GM21723 (cell line): ENCODE results near the gene TMEM248.
"Not testable (repeated sequence)": the region's sequence is repeated elsewhere in the genome, so short reads cannot be mapped to it uniquely, and the experiment has no call there.

ENCODE experiments used
- ATAC-seq: cut with Tn5 transposase; IDR thresholded peaks from one replicate; pipeline ENCODE4 v1.9.1; 2021; ENCODE audit warnings: mild to moderate bottlenecking, moderate library complexity; ENCODE audit not compliant: unreplicated experiment

The TMEM248 gene

GRCh38 chr7:66995050-66995776 is 74.2 kb downstream of the TMEM248 start, which contains the start of gene SBDS:
Gene SBDS, minus strand, starts transcription at chr7:66995586. Its CDS starts 169 bp downstream, at chr7:66995417.
- peak; percentile 66 for ATAC-seq

GRCh38 chr7:66996444-66997191 is 75.6 kb downstream of the TMEM248 start, which contains the start of gene TYW1:
Gene TYW1, plus strand, starts transcription at chr7:66996833. Its CDS starts 146 bp downstream, at chr7:66996979.
- ATAC-seq, result peak; percentile 85

GRCh38 chr7:67000601-67001258 is 79.7 kb downstream of the TMEM248 start:
- ATAC-seq, result not testable (repeated sequence)

- not testable (repeated sequence) for ATAC-seq
Observed at GRCh38 chr7:67004145-67004544, 83.1 kb downstream of the TMEM248 start.

- no peak for ATAC-seq
Observed at GRCh38 chr7:67006965-67007364, 85.9 kb downstream of the TMEM248 start.
